ENCODE measurements around the gene ST6GALNAC5. TPM values are rescaled to one million over a fixed set of nuclear protein-coding genes. Genes with fewer than 3 reads are reported as not detected.
A peak's percentile ranks its signal among the peaks of the same experiment; 100 is the strongest.

Gene ST6GALNAC5
- total RNA-seq, 2 donors from 2014 or later, result 9.1 to 9.4 TPM

- Mint-ChIP-seq H3K4me3 (no peak overlapping the region), H3K4me1 (peaks cover 8% of the 10 kb centered on the region), H3K36me3 (ENCODE audit: low read depth) (no peaks in the 10 kb centered on the region), H3K9me3 (peaks cover 3% of the 10 kb centered on the region), H3K27me3 (ENCODE audit: insufficient read depth) (peaks cover 67% of the 10 kb centered on the region), H3K27ac (no peak overlapping the region)
- Histone ChIP-seq H3K36me3 (ENCODE audit: control insufficient read depth, insufficient read depth, low read length) (no peaks in the 10 kb centered on the region), H3K9me3 (ENCODE audit: control insufficient read depth, low read length) (no peaks in the 10 kb centered on the region), H3K4me3 (ENCODE audit: low read length) (no peak overlapping the region), H3K4me1 (ENCODE audit: control insufficient read depth, insufficient read depth, low read length) (no peaks in the 10 kb centered on the region), H3K27me3 (ENCODE audit: control insufficient read depth, insufficient read depth, low read length, poor library complexity, severe bottlenecking) (peaks cover 19% of the 10 kb centered on the region), H3K27ac (ENCODE audit: low read depth, low read length) (no peak overlapping the region), H3K9ac (ENCODE audit: extremely low read depth, low read length, poor library complexity, severe bottlenecking) (no peak overlapping the region)
- WGBS, 2 experiments (ENCODE audit: insufficient coverage in 1 of 2, insufficient read length in 1 of 2), result 79 to 100% methylated on average over 1 to 2 of the region's 2 CpGs
- no peak for TF ChIP-seq CTCF (conservative IDR thresholded peaks at IDR 0.05)
- no peak for DNase-seq
These were observed 1.5 kb upstream of the ST6GALNAC5 start for GRCh38 chr1:76865696-76866286.

GRCh38 chr1:76866566-76866965, 714 bp upstream of the ST6GALNAC5 start:
- Histone ChIP-seq H3K9ac (ENCODE audit: extremely low read depth, low read length, poor library complexity, severe bottlenecking) (no peak overlapping the region), H3K27me3 (ENCODE audit: control insufficient read depth, insufficient read depth, low read length, poor library complexity, severe bottlenecking) (peaks cover 19% of the 10 kb centered on the region), H3K27ac (ENCODE audit: low read depth, low read length) (no peak overlapping the region), H3K36me3 (ENCODE audit: control insufficient read depth, insufficient read depth, low read length) (no peaks in the 10 kb centered on the region), H3K4me3 (ENCODE audit: low read length) (no peak overlapping the region), H3K4me1 (ENCODE audit: control insufficient read depth, insufficient read depth, low read length) (no peaks in the 10 kb centered on the region), H3K9me3 (ENCODE audit: control insufficient read depth, low read length) (no peaks in the 10 kb centered on the region)
- Mint-ChIP-seq H3K36me3 (ENCODE audit: low read depth) (peaks cover 1% of the 10 kb centered on the region), H3K9me3 (no peaks in the 10 kb centered on the region), H3K27ac (no peak overlapping the region), H3K27me3 (ENCODE audit: insufficient read depth) (peaks cover 67% of the 10 kb centered on the region), H3K4me3 (no peak overlapping the region), H3K4me1 (peaks cover 8% of the 10 kb centered on the region)
- 94 to 96% methylated on average over 3 to 4 of the region's 4 CpGs for WGBS, 2 experiments (ENCODE audit: insufficient coverage in 1 of 2, insufficient read length in 1 of 2)
- DNase-seq, result no peak
- no peak for TF ChIP-seq CTCF (conservative IDR thresholded peaks at IDR 0.05)

GRCh38 chr1:76868154-76868882, 1.0 kb downstream of the ST6GALNAC5 start:
- H3K27me3 Mint-ChIP-seq (ENCODE audit: insufficient read depth), result peaks cover 60% of the 10 kb centered on the region
- Histone ChIP-seq H3K27ac (ENCODE audit: low read depth, low read length) (no peak overlapping the region), H3K9ac (ENCODE audit: extremely low read depth, low read length, poor library complexity, severe bottlenecking) (peak overlapping the region; percentile 42), H3K4me3 (ENCODE audit: low read length) (peak overlapping the region; percentile 92), H3K36me3 (ENCODE audit: control insufficient read depth, insufficient read depth, low read length) (no peaks in the 10 kb centered on the region), H3K9me3 (ENCODE audit: control insufficient read depth, low read length) (no peaks in the 10 kb centered on the region), H3K27me3 (ENCODE audit: control insufficient read depth, insufficient read depth, low read length, poor library complexity, severe bottlenecking) (peaks cover 19% of the 10 kb centered on the region), H3K4me1 (ENCODE audit: control insufficient read depth, insufficient read depth, low read length) (no peaks in the 10 kb centered on the region)
- H3K27ac Mint-ChIP-seq, result no peak overlapping the region
- 1% methylated on average over 10 to 65 of the region's 65 CpGs for WGBS, 2 experiments (ENCODE audit: insufficient coverage in 1 of 2, insufficient read length in 1 of 2)
- H3K36me3 Mint-ChIP-seq (ENCODE audit: low read depth), result peaks cover 9% of the 10 kb centered on the region
- TF ChIP-seq CTCF (conservative IDR thresholded peaks at IDR 0.05), result peak; percentile 72
- peak overlapping the region; percentile 88 for H3K4me3 Mint-ChIP-seq
- peaks cover 8% of the 10 kb centered on the region for H3K4me1 Mint-ChIP-seq
- peak; percentile 88 for DNase-seq
- no peaks in the 10 kb centered on the region for H3K9me3 Mint-ChIP-seq
